Mucosa of rectum (tissue), 2 donors: ENCODE measurements around the gene CDK6.
A peak's percentile ranks its signal among the peaks of the same experiment; 100 is the strongest.

Source experiments
- H3K27ac ChIP-seq, 2 donors: one replicate each; pipeline ENCODE4 v1.7.0; 2013; ENCODE audit warnings: inconsistent platforms in 2 of 2, low read depth in 2 of 2, low read length in 2 of 2
- H3K27me3 ChIP-seq, 2 donors: one replicate each; pipeline ENCODE4 v1.7.0; 2013; ENCODE audit warnings: low read length in 2 of 2; ENCODE audit not compliant: control insufficient read depth in 2 of 2, insufficient read depth in 2 of 2
- H3K36me3 ChIP-seq, 2 donors: one replicate each; pipeline ENCODE4 v1.7.0; 2013; ENCODE audit warnings: low read length in 2 of 2; ENCODE audit not compliant: control insufficient read depth in 2 of 2, insufficient read depth in 2 of 2
- H3K4me1 ChIP-seq, 2 donors: one replicate each; pipeline ENCODE4 v1.7.0; 2013; ENCODE audit warnings: low read length in 2 of 2, mild to moderate bottlenecking in 1 of 2; ENCODE audit not compliant: control insufficient read depth in 2 of 2, insufficient read depth in 2 of 2
- H3K4me3 ChIP-seq, 2 donors: one replicate each; pipeline ENCODE4 v1.7.0; 2013; ENCODE audit warnings: low read length in 2 of 2
- H3K9ac ChIP-seq, 2 donors: one replicate each; pipeline ENCODE4 v1.7.0; 2013; ENCODE audit warnings: low read length in 2 of 2, low read depth in 1 of 2, mild to moderate bottlenecking in 1 of 2
- H3K9me3 ChIP-seq, 2 donors: one replicate each; pipeline ENCODE4 v1.7.0; 2013; ENCODE audit warnings: low read length in 2 of 2; ENCODE audit not compliant: control insufficient read depth in 2 of 2
- donor health status: healthy.
- donor health status: Normal muscosa, but diverticular disease.

Gene CDK6

GRCh38 chr7:92731335-92732063 is 104.9 kb downstream of the CDK6 start:
- no peaks in the 10 kb centered on the region for H3K27me3 ChIP-seq
- no peaks in the 10 kb centered on the region for H3K4me1 ChIP-seq
- H3K9ac ChIP-seq = no peak overlapping the region
- H3K27ac ChIP-seq = no peak overlapping the region
- no peaks in the 10 kb centered on the region for H3K9me3 ChIP-seq
- H3K36me3 ChIP-seq = no peaks in the 10 kb centered on the region
- no peak overlapping the region for H3K4me3 ChIP-seq

- H3K36me3 ChIP-seq = peaks cover 0 to under 1% of the 10 kb centered on the region in 2 donors
- no peak overlapping the region for H3K27ac ChIP-seq
- no peak overlapping the region for H3K9ac ChIP-seq
- H3K27me3 ChIP-seq = no peaks in the 10 kb centered on the region
- H3K4me3 ChIP-seq = no peak overlapping the region
- no peaks in the 10 kb centered on the region for H3K9me3 ChIP-seq
- H3K4me1 ChIP-seq = no peaks in the 10 kb centered on the region
These were observed 105.6 kb downstream of the CDK6 start for GRCh38 chr7:92730808-92731207.

- Histone ChIP-seq H3K4me3 (no peak overlapping the region), H3K36me3 (peaks cover 5 to 11% of the 10 kb centered on the region in 2 donors), H3K4me1 (no peaks in the 10 kb centered on the region), H3K9me3 (no peaks in the 10 kb centered on the region), H3K27me3 (no peaks in the 10 kb centered on the region), H3K9ac (no peak overlapping the region), H3K27ac (no peak overlapping the region)
These were observed 106.6 kb downstream of the CDK6 start for GRCh38 chr7:92729751-92730150.

GRCh38 chr7:92729172-92729571 is 107.2 kb downstream of the CDK6 start:
- no peak overlapping the region for H3K4me3 ChIP-seq
- H3K9ac ChIP-seq = no peak overlapping the region
- no peak overlapping the region for H3K27ac ChIP-seq
- peaks cover 6 to 16% of the 10 kb centered on the region in 2 donors for H3K36me3 ChIP-seq
- H3K27me3 ChIP-seq = no peaks in the 10 kb centered on the region
- no peaks in the 10 kb centered on the region for H3K4me1 ChIP-seq
- H3K9me3 ChIP-seq = no peaks in the 10 kb centered on the region

- H3K4me1 ChIP-seq = no peaks in the 10 kb centered on the region
- H3K27ac ChIP-seq = no peak overlapping the region
- H3K9me3 ChIP-seq = no peaks in the 10 kb centered on the region
- peaks cover 10 to 16% of the 10 kb centered on the region in 2 donors for H3K36me3 ChIP-seq
- H3K4me3 ChIP-seq = no peak overlapping the region
- H3K27me3 ChIP-seq = no peaks in the 10 kb centered on the region
- no peak overlapping the region for H3K9ac ChIP-seq
These were observed 108.6 kb downstream of the CDK6 start for GRCh38 chr7:92727755-92728154.

GRCh38 chr7:92725161-92725925 is 111.0 kb downstream of the CDK6 start:
- Histone ChIP-seq H3K27ac (no peak overlapping the region), H3K4me1 (no peaks in the 10 kb centered on the region), H3K4me3 (no peak overlapping the region)

GRCh38 chr7:92723943-92724342 is 112.4 kb downstream of the CDK6 start:
- Histone ChIP-seq H3K27ac (no peak overlapping the region), H3K9ac (no peak overlapping the region), H3K36me3 (peaks cover 13 to 18% of the 10 kb centered on the region in 2 donors), H3K9me3 (no peaks in the 10 kb centered on the region), H3K4me3 (no peak overlapping the region), H3K4me1 (peaks cover 0 to 1% of the 10 kb centered on the region in 2 donors), H3K27me3 (no peaks in the 10 kb centered on the region)

More at GRCh38 chr7:92725161-92725925, 111.0 kb downstream of the CDK6 start:
- peaks cover 13 to 18% of the 10 kb centered on the region in 2 donors for H3K36me3 ChIP-seq
- H3K9me3 ChIP-seq = no peaks in the 10 kb centered on the region
- no peaks in the 10 kb centered on the region for H3K27me3 ChIP-seq
- no peak overlapping the region for H3K9ac ChIP-seq

GRCh38 chr7:92723205-92723604 is 113.2 kb downstream of the CDK6 start:
- H3K36me3 ChIP-seq = peaks cover 13 to 18% of the 10 kb centered on the region in 2 donors
- no peak overlapping the region for H3K4me3 ChIP-seq
- no peaks in the 10 kb centered on the region for H3K9me3 ChIP-seq
- peaks cover 4 to 7% of the 10 kb centered on the region in 2 donors for H3K4me1 ChIP-seq
- no peak overlapping the region for H3K9ac ChIP-seq
- no peak overlapping the region for H3K27ac ChIP-seq
- no peaks in the 10 kb centered on the region for H3K27me3 ChIP-seq

- no peak overlapping the region for H3K27ac ChIP-seq
- peaks cover 8 to 11% of the 10 kb centered on the region in 2 donors for H3K4me1 ChIP-seq
- H3K4me3 ChIP-seq = no peak overlapping the region
- H3K36me3 ChIP-seq = peaks cover 13 to 18% of the 10 kb centered on the region in 2 donors
- no peaks in the 10 kb centered on the region for H3K27me3 ChIP-seq
- H3K9me3 ChIP-seq = no peaks in the 10 kb centered on the region
- H3K9ac ChIP-seq = no peak overlapping the region
These were observed 113.8 kb downstream of the CDK6 start for GRCh38 chr7:92722541-92722940.

GRCh38 chr7:92720604-92721350 is 115.6 kb downstream of the CDK6 start:
- H3K9me3 ChIP-seq = no peaks in the 10 kb centered on the region
- H3K27ac ChIP-seq = peak overlapping the region in 1 of 2 donors; percentile 32

More at GRCh38 chr7:92720604-92721350, 115.6 kb downstream of the CDK6 start:
- no peak overlapping the region for H3K4me3 ChIP-seq
- peaks cover 13 to 17% of the 10 kb centered on the region in 2 donors for H3K36me3 ChIP-seq
- no peaks in the 10 kb centered on the region for H3K27me3 ChIP-seq
- peaks cover 9 to 11% of the 10 kb centered on the region in 2 donors for H3K4me1 ChIP-seq
- no peak overlapping the region for H3K9ac ChIP-seq
